Calu3 (cell line): ENCODE results near the gene SCN5A. TPM values are rescaled to one million over a fixed set of nuclear protein-coding genes. Genes with fewer than 3 reads are reported as not detected.

Experiments
- BruUV-seq: library from RNA; stranded (reverse); fragments of 400-500 nt; replicated peaks from 2 replicates; lab custom pipeline; 2021; lab: Mats Ljungman, UMichigan
- CTCF ChIA-PET: fragments of 300-600 bp; sonication (Branson Sonifier 250); formaldehyde crosslinking; loops from one replicate; lab custom pipeline; 2022; ENCODE audit warnings: antibody characterized with exemption; lab: Charles Lee
- DNase-seq: peaks from one replicate; pipeline ENCODE4 v3.0.0; 2022
- H3K27ac Mint-ChIP-seq: one replicate; pipeline ENCODE4 v1.8.0; 2022; ENCODE audit warnings: mixed read lengths; ENCODE audit not compliant: unreplicated experiment
- H3K27me3 Mint-ChIP-seq: one replicate; pipeline ENCODE4 v1.8.0; 2022; ENCODE audit warnings: mixed read lengths; ENCODE audit not compliant: unreplicated experiment
- H3K36me3 Mint-ChIP-seq: one replicate; pipeline ENCODE4 v1.8.0; 2022; ENCODE audit warnings: mild to moderate bottlenecking, moderate library complexity, mixed read lengths; ENCODE audit not compliant: insufficient read depth, unreplicated experiment
- H3K4me1 Mint-ChIP-seq: one replicate; pipeline ENCODE4 v1.8.0; 2022; ENCODE audit warnings: mild to moderate bottlenecking, low read depth, mixed read lengths; ENCODE audit not compliant: unreplicated experiment
- H3K4me3 Mint-ChIP-seq: one replicate; pipeline ENCODE4 v1.8.0; 2022; ENCODE audit warnings: mild to moderate bottlenecking, low read depth, moderate library complexity, mixed read lengths; ENCODE audit not compliant: unreplicated experiment
- H3K9me3 Mint-ChIP-seq: one replicate; pipeline ENCODE4 v1.8.0; 2022; ENCODE audit warnings: low read depth, mixed read lengths; ENCODE audit not compliant: unreplicated experiment
- CTCF ChIP-seq: fragments of 200-600 bp; IDR thresholded peaks from one replicate; pipeline ENCODE4 v1.8.0; 2022; ENCODE audit warnings: antibody characterized with exemption; ENCODE audit not compliant: unreplicated experiment
- intact Hi-C: fragments of 100-400 bp; cut with micrococcal nuclease; formaldehyde crosslinking; loops from one replicate; pipeline ENCODE4 v1.10.0; 2022; ENCODE audit not compliant: unreplicated experiment
- total RNA-seq: library from RNA; stranded (reverse); gene quantifications from 2 replicates; pipeline ENCODE4 v1.2.3, GENCODE V29; 2022

Gene SCN5A
- total RNA-seq, 1 experiment from 2014 or later, result 0.61 TPM

- intact Hi-C loops, result no loop called here
- no TSS peak for BruUV-seq
- no peak for DNase-seq
- no peak overlapping the region for H3K27ac Mint-ChIP-seq
- H3K9me3 Mint-ChIP-seq, result no peaks in the 10 kb centered on the region
- H3K27me3 Mint-ChIP-seq, result peaks cover 43% of the 10 kb centered on the region
- no peaks in the 10 kb centered on the region for H3K4me1 Mint-ChIP-seq
- no peak overlapping the region for H3K4me3 Mint-ChIP-seq
- H3K36me3 Mint-ChIP-seq, result no peaks in the 10 kb centered on the region
- CTCF ChIA-PET, result no interaction called here
- no peak for TF ChIP-seq CTCF
Observed at GRCh38 chr3:38578081-38578475, 71.4 kb downstream of the SCN5A start.

- Mint-ChIP-seq H3K27ac (no peak overlapping the region), H3K36me3 (no peaks in the 10 kb centered on the region), H3K4me3 (no peak overlapping the region), H3K9me3 (no peaks in the 10 kb centered on the region), H3K27me3 (peaks cover 43% of the 10 kb centered on the region), H3K4me1 (no peaks in the 10 kb centered on the region)
- BruUV-seq, result no TSS peak
- DNase-seq, result no peak
- TF ChIP-seq CTCF, result no peak
- intact Hi-C loops, result no loop called here
- CTCF ChIA-PET, result no interaction called here
Observed at GRCh38 chr3:38577371-38578080, 72.0 kb downstream of the SCN5A start.

GRCh38 chr3:38576526-38577370 is 72.7 kb downstream of the SCN5A start:
- Mint-ChIP-seq H3K27ac (no peak overlapping the region), H3K4me3 (no peak overlapping the region)

GRCh38 chr3:38576131-38576525 is 73.4 kb downstream of the SCN5A start:
- Mint-ChIP-seq H3K36me3 (no peaks in the 10 kb centered on the region), H3K4me1 (no peaks in the 10 kb centered on the region), H3K4me3 (no peak overlapping the region), H3K27me3 (peaks cover 43% of the 10 kb centered on the region), H3K9me3 (no peaks in the 10 kb centered on the region), H3K27ac (no peak overlapping the region)
- no peak for TF ChIP-seq CTCF
- DNase-seq, result no peak
- intact Hi-C loops, result no loop called here
- BruUV-seq, result no TSS peak
- CTCF ChIA-PET, result no interaction called here

More at GRCh38 chr3:38576526-38577370, 72.7 kb downstream of the SCN5A start:
- TF ChIP-seq CTCF, result no peak
- H3K4me1 Mint-ChIP-seq, result no peaks in the 10 kb centered on the region
- no peaks in the 10 kb centered on the region for H3K36me3 Mint-ChIP-seq
- no peak for DNase-seq
- H3K9me3 Mint-ChIP-seq, result no peaks in the 10 kb centered on the region
- CTCF ChIA-PET, result no interaction called here
- peaks cover 43% of the 10 kb centered on the region for H3K27me3 Mint-ChIP-seq
- BruUV-seq, result no TSS peak
- intact Hi-C loops, result no loop called here
